ENCODE results near the gene SYNJ2.
A peak's percentile ranks its signal among the peaks of the same experiment; 100 is the strongest.
"Not testable (repeated sequence)": the region's sequence is repeated elsewhere in the genome, so short reads cannot be mapped to it uniquely, and the experiment has no call there.

Gene SYNJ2

DNA sequence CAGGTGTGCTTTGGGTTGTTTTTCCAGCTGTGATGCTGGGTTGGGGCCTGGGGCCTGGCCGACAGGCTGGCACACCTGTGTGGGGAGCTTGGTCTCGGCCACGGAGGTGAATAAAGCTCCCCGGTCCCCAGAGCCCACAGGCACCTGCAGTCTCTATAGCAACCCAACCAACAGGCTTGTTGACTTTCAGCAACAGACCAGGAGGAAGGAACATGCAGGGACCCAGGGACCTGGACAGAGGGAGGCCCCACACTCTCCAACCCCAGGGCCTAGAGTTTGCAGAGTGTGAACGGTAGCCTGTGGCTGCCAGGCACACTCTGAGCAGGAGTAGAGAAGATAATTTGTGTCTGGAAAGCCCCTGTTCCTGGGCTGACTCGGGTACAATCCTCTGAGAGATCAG lies 14.6 kb upstream of the SYNJ2 start:
- Mint-ChIP-seq H3K27me3 (peaks cover 2% of the 10 kb centered on the region), H3K27ac (no peak overlapping the region), H3K4me3 (no peak overlapping the region), H3K36me3 (ENCODE audit: low read depth) (no peaks in the 10 kb centered on the region), H3K4me1 (ENCODE audit: low read depth) (peaks cover 24% of the 10 kb centered on the region), H3K9me3 (no peaks in the 10 kb centered on the region)
- peak; percentile 25 for DNase-seq

GRCh38 chr6:157967486-157967885 lies 14.2 kb upstream of the SYNJ2 start:
- Mint-ChIP-seq H3K36me3 (ENCODE audit: low read depth) (no peaks in the 10 kb centered on the region), H3K4me1 (ENCODE audit: low read depth) (peaks cover 21% of the 10 kb centered on the region), H3K9me3 (no peaks in the 10 kb centered on the region), H3K27me3 (peaks cover 2% of the 10 kb centered on the region), H3K4me3 (no peak overlapping the region), H3K27ac (no peak overlapping the region)
- peak; percentile 22 for DNase-seq

DNA sequence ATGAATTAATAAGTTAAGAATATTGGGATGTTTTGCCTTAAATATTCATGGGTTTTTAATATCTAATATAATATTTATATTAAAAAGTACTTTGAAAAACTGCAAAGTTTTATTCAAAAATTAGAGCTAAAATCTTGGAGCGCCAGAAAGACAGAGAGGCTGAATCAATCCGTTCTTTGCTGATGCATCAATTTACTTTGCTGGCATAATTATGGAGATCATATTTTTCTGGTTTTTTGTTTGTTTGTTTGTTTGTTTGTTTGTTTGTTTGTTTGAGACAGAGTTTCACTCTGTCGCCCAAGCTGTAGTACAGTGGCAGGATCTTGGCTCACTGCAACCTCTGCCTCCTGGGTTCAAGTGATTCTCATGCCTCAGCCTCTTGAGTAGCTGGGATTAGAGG lies 9.5 kb upstream of the SYNJ2 start:
- H3K4me3 Mint-ChIP-seq; H3K4me1 Mint-ChIP-seq (ENCODE audit: low read depth); H3K27ac Mint-ChIP-seq; H3K9me3 Mint-ChIP-seq; H3K27me3 Mint-ChIP-seq; DNase-seq; H3K36me3 Mint-ChIP-seq (ENCODE audit: low read depth): not testable (repeated sequence)

- Mint-ChIP-seq H3K4me3 (no peak overlapping the region), H3K9me3 (no peaks in the 10 kb centered on the region), H3K4me1 (ENCODE audit: low read depth) (no peaks in the 10 kb centered on the region), H3K27ac (no peak overlapping the region), H3K27me3 (peaks cover 2% of the 10 kb centered on the region), H3K36me3 (ENCODE audit: low read depth) (no peaks in the 10 kb centered on the region)
- DNase-seq: peak; percentile 19
Measured at GRCh38 chr6:157974341-157974894, 7.2 kb upstream of the SYNJ2 start.

- Mint-ChIP-seq H3K27me3 (peaks cover 2% of the 10 kb centered on the region), H3K9me3 (no peaks in the 10 kb centered on the region), H3K4me3 (no peak overlapping the region), H3K4me1 (ENCODE audit: low read depth) (peaks cover under 1% of the 10 kb centered on the region), H3K36me3 (ENCODE audit: low read depth) (no peaks in the 10 kb centered on the region), H3K27ac (no peak overlapping the region)
- no peak for DNase-seq
Measured at GRCh38 chr6:157974967-157975366, 6.7 kb upstream of the SYNJ2 start.

DNA sequence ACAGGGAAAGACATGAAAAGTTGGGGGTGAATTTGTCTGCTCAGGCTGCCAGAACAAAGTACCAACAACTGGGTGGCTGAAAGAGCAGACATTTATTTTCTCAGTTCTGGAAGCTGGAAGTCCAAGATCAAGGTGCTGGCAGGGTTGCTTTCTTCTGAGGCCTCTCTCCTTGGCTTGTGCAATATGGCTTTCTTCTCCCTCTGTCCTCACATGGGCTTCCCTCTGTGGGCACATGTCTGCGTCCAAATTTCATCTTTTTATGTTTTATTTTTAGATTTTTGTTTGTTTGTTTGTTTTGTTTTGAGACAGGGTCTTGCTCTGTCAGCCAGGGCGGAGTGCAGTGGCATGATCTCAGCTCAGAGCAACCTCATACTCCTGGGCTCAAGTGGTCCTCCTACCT lies 6.2 kb upstream of the SYNJ2 start:
- peaks cover 6% of the 10 kb centered on the region for H3K4me1 Mint-ChIP-seq (ENCODE audit: low read depth)
- no peaks in the 10 kb centered on the region for H3K36me3 Mint-ChIP-seq (ENCODE audit: low read depth)
- H3K27me3 Mint-ChIP-seq: peaks cover 2% of the 10 kb centered on the region

GRCh38 chr6:157976345-157977175 lies 5.1 kb upstream of the SYNJ2 start:
- Mint-ChIP-seq H3K27ac (no peak overlapping the region), H3K4me1 (ENCODE audit: low read depth) (peaks cover 15% of the 10 kb centered on the region), H3K27me3 (peaks cover 2% of the 10 kb centered on the region), H3K4me3 (no peak overlapping the region), H3K36me3 (ENCODE audit: low read depth) (no peaks in the 10 kb centered on the region), H3K9me3 (no peaks in the 10 kb centered on the region)
- no peak for DNase-seq

More for the DNA sequence above, 6.2 kb upstream of the SYNJ2 start:
- H3K9me3 Mint-ChIP-seq: no peaks in the 10 kb centered on the region
- no peak overlapping the region for H3K4me3 Mint-ChIP-seq
- H3K27ac Mint-ChIP-seq: no peak overlapping the region
- DNase-seq: no peak

GRCh38 chr6:157977176-157977804 lies 4.4 kb upstream of the SYNJ2 start:
- Mint-ChIP-seq H3K27me3 (no peaks in the 10 kb centered on the region), H3K4me1 (ENCODE audit: low read depth) (peaks cover 16% of the 10 kb centered on the region), H3K36me3 (ENCODE audit: low read depth) (peaks cover under 1% of the 10 kb centered on the region), H3K4me3 (no peak overlapping the region), H3K27ac (no peak overlapping the region), H3K9me3 (no peaks in the 10 kb centered on the region)
- DNase-seq: no peak

DNA sequence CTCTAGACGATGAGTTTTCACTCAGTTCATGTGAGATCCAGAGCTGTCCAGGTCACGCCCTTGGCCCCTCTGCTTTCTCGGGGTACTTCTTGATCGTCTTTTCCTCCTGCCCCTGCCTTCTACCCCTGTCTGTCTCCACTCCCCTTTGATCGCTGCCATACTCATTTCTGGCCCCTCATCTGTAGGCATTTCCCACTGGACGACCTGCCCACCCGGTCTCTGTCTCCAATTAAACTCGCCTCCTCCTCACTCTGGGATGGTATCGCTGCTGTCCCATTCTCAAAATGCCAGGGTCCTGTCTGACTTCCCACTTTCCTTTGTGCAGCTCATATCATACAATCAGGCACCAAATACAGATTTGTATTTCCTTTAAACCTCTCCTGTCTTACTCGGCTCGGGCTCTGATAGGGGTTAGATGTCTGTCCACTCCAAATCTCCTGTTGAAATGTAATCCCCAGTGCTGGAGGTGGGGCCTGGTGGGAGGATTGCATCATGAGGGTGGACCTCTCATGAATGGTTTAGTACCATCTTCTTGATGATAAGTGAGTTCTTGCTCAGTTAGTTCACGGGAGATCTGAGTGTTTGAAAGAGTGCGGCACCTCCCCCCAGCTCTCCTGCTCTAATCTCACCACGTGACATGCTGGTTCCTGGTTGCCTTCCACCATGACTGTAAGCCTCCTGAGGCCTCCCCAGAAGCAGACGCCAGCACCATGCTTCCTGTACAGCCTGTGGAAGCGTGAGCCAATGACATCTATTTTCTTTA lies 3.5 kb upstream of the SYNJ2 start:
- Mint-ChIP-seq H3K4me1 (ENCODE audit: low read depth) (peaks cover 23% of the 10 kb centered on the region), H3K9me3 (no peaks in the 10 kb centered on the region), H3K4me3 (no peak overlapping the region), H3K27ac (no peak overlapping the region), H3K27me3 (no peaks in the 10 kb centered on the region), H3K36me3 (ENCODE audit: low read depth) (peaks cover 4% of the 10 kb centered on the region)
- DNase-seq: no peak

DNA sequence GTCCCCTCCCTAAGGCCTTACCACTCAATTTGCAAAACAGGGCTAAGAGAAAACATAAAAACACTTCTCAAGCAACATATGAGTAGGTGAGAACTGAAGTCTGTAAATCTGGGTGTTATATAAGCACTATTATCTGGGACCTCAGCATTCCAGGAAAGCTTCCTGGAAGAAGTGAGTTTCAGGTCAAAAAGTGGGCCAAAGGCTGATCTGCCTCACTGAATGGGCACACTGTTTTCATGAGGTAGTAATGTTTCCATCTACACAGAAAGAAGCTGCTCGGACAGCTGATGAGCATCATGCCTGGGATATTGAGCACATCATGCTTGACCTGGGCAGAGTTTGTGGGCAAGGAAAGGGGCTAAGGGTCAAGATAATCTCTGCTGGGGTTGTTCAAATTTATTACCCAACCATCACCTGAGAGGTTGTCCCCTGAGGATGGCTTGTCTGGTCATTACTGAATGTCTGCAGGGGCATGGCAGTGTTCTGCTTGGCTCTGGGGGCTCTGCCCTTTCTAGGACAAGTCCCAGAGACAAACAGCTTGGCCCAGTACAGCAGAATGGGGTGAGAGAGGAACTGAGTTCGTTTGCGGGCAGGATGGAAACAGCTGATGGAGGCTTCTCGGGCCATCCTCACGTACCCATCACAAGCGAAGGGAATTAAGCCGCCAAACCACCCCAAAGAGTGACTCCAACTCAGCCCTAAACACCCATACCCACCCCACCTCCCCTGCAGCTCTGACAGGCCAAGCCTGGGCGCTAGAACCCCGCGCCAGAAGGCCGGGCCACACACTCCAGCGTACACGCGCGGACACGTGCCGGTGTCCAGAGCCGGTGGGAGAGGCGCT lies 1.2 kb upstream of the SYNJ2 start:
- Mint-ChIP-seq H3K4me1 (ENCODE audit: low read depth) (peaks cover 45% of the 10 kb centered on the region), H3K36me3 (ENCODE audit: low read depth) (peaks cover 4% of the 10 kb centered on the region), H3K27ac (peak overlapping the region; percentile 84), H3K9me3 (no peaks in the 10 kb centered on the region), H3K27me3 (no peaks in the 10 kb centered on the region), H3K4me3 (peak overlapping the region; percentile 81)
- DNase-seq: peak; percentile 57

- Mint-ChIP-seq H3K9me3 (no peaks in the 10 kb centered on the region), H3K27me3 (no peaks in the 10 kb centered on the region), H3K4me1 (ENCODE audit: low read depth) (peaks cover 50% of the 10 kb centered on the region), H3K4me3 (peak overlapping the region; percentile 81), H3K27ac (peak overlapping the region; percentile 84), H3K36me3 (ENCODE audit: low read depth) (peaks cover 4% of the 10 kb centered on the region)
- DNase-seq: no peak
Measured at GRCh38 chr6:157981132-157981394, 600 bp upstream of the SYNJ2 start.

DNA sequence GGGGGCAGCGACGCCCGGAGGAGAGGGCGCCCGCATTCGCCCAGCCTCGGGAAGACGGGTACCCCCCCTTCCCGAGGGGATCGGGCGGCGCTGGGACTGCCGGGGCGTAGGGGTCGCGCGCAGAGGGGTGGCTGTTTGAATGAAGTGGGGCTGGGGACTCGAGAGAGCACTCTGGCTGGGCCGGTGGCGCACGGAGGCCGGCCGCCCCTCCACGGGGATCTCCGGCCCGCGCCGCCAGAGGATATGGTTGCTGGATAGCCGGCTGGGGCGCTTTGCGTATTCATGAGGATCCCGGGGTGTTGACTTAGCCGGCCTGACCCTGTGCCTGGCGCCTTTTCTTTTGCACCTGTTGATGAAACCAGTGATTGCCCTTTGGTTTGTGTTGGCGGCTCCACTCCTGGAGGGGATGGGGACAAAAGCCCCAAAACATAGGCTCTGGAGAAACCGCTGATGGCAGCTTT lies 469 bp downstream of the SYNJ2 start:
- Mint-ChIP-seq H3K4me1 (ENCODE audit: low read depth) (peaks cover 54% of the 10 kb centered on the region), H3K27ac (peak overlapping the region; percentile 71), H3K4me3 (peak overlapping the region; percentile 91), H3K36me3 (ENCODE audit: low read depth) (peaks cover 4% of the 10 kb centered on the region), H3K27me3 (no peaks in the 10 kb centered on the region), H3K9me3 (no peaks in the 10 kb centered on the region)
- peak; percentile 62 for DNase-seq

- peak overlapping the region; percentile 91 for H3K4me3 Mint-ChIP-seq
- no peak for DNase-seq
Measured at GRCh38 chr6:157982563-157983405, 1.1 kb downstream of the SYNJ2 start.

More at GRCh38 chr6:157982563-157983405, 1.1 kb downstream of the SYNJ2 start:
- H3K27me3 Mint-ChIP-seq: no peaks in the 10 kb centered on the region
- peak overlapping the region; percentile 71 for H3K27ac Mint-ChIP-seq
- no peaks in the 10 kb centered on the region for H3K9me3 Mint-ChIP-seq
- H3K36me3 Mint-ChIP-seq (ENCODE audit: low read depth): peaks cover 4% of the 10 kb centered on the region
- peaks cover 54% of the 10 kb centered on the region for H3K4me1 Mint-ChIP-seq (ENCODE audit: low read depth)

All from activated T-cell treated with anti-CD3 and anti-CD28 coated beads, Interleukin-2, amount 50 U/mL, for 24 hours (primary cell).